Left lung (tissue), 10 donors: ENCODE data around the gene CEP170B. TPM values are rescaled to one million over a fixed set of nuclear protein-coding genes. Genes with fewer than 3 reads are reported as not detected.
"Not testable (repeated sequence)": the region's sequence is repeated elsewhere in the genome, so short reads cannot be mapped to it uniquely, and the experiment has no call there.

ENCODE experiments used
- ATAC-seq: fragments of 200-7000 bp; cut with Tn5 transposase; one replicate; pipeline ENCODE4 v1.9.1; 2020; ENCODE audit warnings: moderate library complexity
- DNase-seq, 4 donors: peaks; one replicate each; pipeline ENCODE4 v3.0.0-alpha.2; 2013 to 2020
- H3K27ac ChIP-seq, 2 donors: fragments of 200-600 bp; sonication (generic) in 1 of 2; one replicate each; pipeline versions ENCODE4 v1.5.0 to v1.8.0; 2020 to 2021
- H3K27me3 ChIP-seq, 2 donors: fragments of 200-600 bp; sonication (generic) in 1 of 2; one replicate each; pipeline versions ENCODE4 v1.5.0 to v1.8.0; 2020 to 2021
- H3K36me3 ChIP-seq, 2 donors: fragments of 200-600 bp; sonication (generic) in 1 of 2; one replicate each; pipeline versions ENCODE4 v1.5.0 to v1.8.0; 2020 to 2021
- H3K4me1 ChIP-seq, 2 donors: fragments of 200-600 bp; one replicate each; pipeline ENCODE4 v1.8.0; 2021
- H3K4me3 ChIP-seq, 2 donors: fragments of 200-600 bp; sonication (generic) in 1 of 2; one replicate each; pipeline versions ENCODE4 v1.5.0 to v1.8.0; 2020 to 2021; ENCODE audit warnings: mild to moderate bottlenecking in 1 of 2
- H3K9me3 ChIP-seq, 2 donors: fragments of 200-600 bp; sonication (generic) in 1 of 2; one replicate each; pipeline versions ENCODE4 v1.5.0 to v1.8.0; 2020 to 2021
- CTCF ChIP-seq, 2 donors: fragments of 200-600 bp; sonication (generic) in 1 of 2; IDR thresholded peaks; one replicate each; pipeline versions ENCODE4 v1.5.0 to v1.8.0; 2021; ENCODE audit warnings: antibody characterized with exemption in 2 of 2
- intact Hi-C, 2 donors: fragments of 100-400 bp; cut with DNase I; formaldehyde crosslinking; loops; one replicate each; pipeline versions ENCODE4 v1.11.2 to v1.14.2; 2022
- polyA plus RNA-seq, 6 donors: library from polyadenylated mRNA; unstranded; fragments of 120-200 nt; gene quantifications; one replicate each; pipeline ENCODE4 v1.2.1, GENCODE V29; 2013; ENCODE audit not compliant: insufficient read length in 6 of 6
- total RNA-seq, 2 donors: library from RNA; stranded (reverse); fragmentation: NEBNext Ultra II Directional; extraction: Animal tissue kit (Norgen Biotek cat#: 25700); gene quantifications; one replicate each; pipeline ENCODE4 v1.2.1, GENCODE V29; 2021
- donor health status: DM: no; HTN: yes; CAD: no.
- donor health status: DM: no; HTN: no; CAD: no.

CEP170B gene
- total and polyA plus RNA-seq, 8 donors, result 10.0 to 42.3 (median 14.2) TPM

- no peak overlapping the region for H3K4me3 ChIP-seq
- no peak for TF ChIP-seq CTCF (IDR thresholded peaks at IDR 0.05)
- ATAC-seq, result no peak
- no peaks in the 10 kb centered on the region for H3K4me1 ChIP-seq
- peaks cover 0 to 31% of the 10 kb centered on the region in 2 donors for H3K27me3 ChIP-seq
- H3K27ac ChIP-seq, result no peak overlapping the region
- H3K36me3 ChIP-seq, result no peaks in the 10 kb centered on the region
- intact Hi-C loops, result no loop called here
- no peak for DNase-seq
- no peaks in the 10 kb centered on the region for H3K9me3 ChIP-seq
These were observed 73.9 kb downstream of the CEP170B start for GRCh38 chr14:104938960-104939359.

- Histone ChIP-seq H3K36me3 (no peaks in the 10 kb centered on the region), H3K4me3 (no peak overlapping the region), H3K27me3 (peaks cover 0 to 23% of the 10 kb centered on the region in 2 donors), H3K9me3 (no peaks in the 10 kb centered on the region), H3K27ac (no peak overlapping the region), H3K4me1 (no peaks in the 10 kb centered on the region)
- intact Hi-C loops, result no loop called here
- ATAC-seq (no peak), DNase-seq (no peak)
- no peak for TF ChIP-seq CTCF (IDR thresholded peaks at IDR 0.05)
These were observed 74.8 kb downstream of the CEP170B start for GRCh38 chr14:104939666-104940410.

GRCh38 chr14:104940526-104941150 is 75.6 kb downstream of the CEP170B start:
- no peaks in the 10 kb centered on the region for H3K36me3 ChIP-seq
- no peak for ATAC-seq
- H3K27me3 ChIP-seq, result peaks cover 0 to 15% of the 10 kb centered on the region in 2 donors
- H3K9me3 ChIP-seq, result no peaks in the 10 kb centered on the region
- no peak overlapping the region for H3K27ac ChIP-seq
- H3K4me1 ChIP-seq, result no peaks in the 10 kb centered on the region
- TF ChIP-seq CTCF (IDR thresholded peaks at IDR 0.05), result no peak
- intact Hi-C loops, result no loop called here
- no peak overlapping the region for H3K4me3 ChIP-seq
- DNase-seq, result no peak

- H3K4me3 ChIP-seq, result no peak overlapping the region
- peaks cover 0 to 10% of the 10 kb centered on the region in 2 donors for H3K27me3 ChIP-seq
- no peak for DNase-seq
- H3K9me3 ChIP-seq, result no peaks in the 10 kb centered on the region
- TF ChIP-seq CTCF (IDR thresholded peaks at IDR 0.05), result no peak
- no peaks in the 10 kb centered on the region for H3K4me1 ChIP-seq
- no peak overlapping the region for H3K27ac ChIP-seq
- intact Hi-C loops, result no loop called here
- H3K36me3 ChIP-seq, result no peaks in the 10 kb centered on the region
- no peak for ATAC-seq
These were observed 76.7 kb downstream of the CEP170B start for GRCh38 chr14:104941508-104942365.

- no peak for ATAC-seq
- no peak for TF ChIP-seq CTCF (IDR thresholded peaks at IDR 0.05)
- peak in 1 of 4 donors; percentile 68 for DNase-seq
- intact Hi-C loops, result no loop called here
- H3K4me3 ChIP-seq, result no peak overlapping the region
- no peaks in the 10 kb centered on the region for H3K9me3 ChIP-seq
- H3K27me3 ChIP-seq, result peaks cover 0 to 2% of the 10 kb centered on the region in 2 donors
- no peak overlapping the region for H3K27ac ChIP-seq
- H3K4me1 ChIP-seq, result no peaks in the 10 kb centered on the region
- H3K36me3 ChIP-seq, result no peaks in the 10 kb centered on the region
These were observed 77.5 kb downstream of the CEP170B start for GRCh38 chr14:104942586-104942985.

- peak in 1 of 4 donors; percentile 74 for DNase-seq
- H3K4me1 ChIP-seq, H3K36me3 ChIP-seq, intact Hi-C loops, ATAC-seq, H3K27ac ChIP-seq, H3K9me3 ChIP-seq, H3K4me3 ChIP-seq, H3K27me3 ChIP-seq: not testable (repeated sequence)
These were observed 78.3 kb downstream of the CEP170B start for GRCh38 chr14:104943216-104944015.

GRCh38 chr14:104944016-104944308 is 78.9 kb downstream of the CEP170B start:
- ATAC-seq, H3K4me1 ChIP-seq, H3K36me3 ChIP-seq, H3K9me3 ChIP-seq, H3K4me3 ChIP-seq, H3K27me3 ChIP-seq, H3K27ac ChIP-seq, intact Hi-C loops, DNase-seq: not testable (repeated sequence)
